GM12801 (cell line): Measurements from ENCODE around the gene PRTN3.

ENCODE experiments used
- TF ChIP-seq, protein P1 (sequence below): IDR thresholded peaks from one replicate; pipeline ENCODE4 v1.5.1; 2011; ENCODE audit warnings: control low read depth; ENCODE audit not compliant: insufficient read length; ENCODE audit errors: extremely low read depth

Gene PRTN3

DNA sequence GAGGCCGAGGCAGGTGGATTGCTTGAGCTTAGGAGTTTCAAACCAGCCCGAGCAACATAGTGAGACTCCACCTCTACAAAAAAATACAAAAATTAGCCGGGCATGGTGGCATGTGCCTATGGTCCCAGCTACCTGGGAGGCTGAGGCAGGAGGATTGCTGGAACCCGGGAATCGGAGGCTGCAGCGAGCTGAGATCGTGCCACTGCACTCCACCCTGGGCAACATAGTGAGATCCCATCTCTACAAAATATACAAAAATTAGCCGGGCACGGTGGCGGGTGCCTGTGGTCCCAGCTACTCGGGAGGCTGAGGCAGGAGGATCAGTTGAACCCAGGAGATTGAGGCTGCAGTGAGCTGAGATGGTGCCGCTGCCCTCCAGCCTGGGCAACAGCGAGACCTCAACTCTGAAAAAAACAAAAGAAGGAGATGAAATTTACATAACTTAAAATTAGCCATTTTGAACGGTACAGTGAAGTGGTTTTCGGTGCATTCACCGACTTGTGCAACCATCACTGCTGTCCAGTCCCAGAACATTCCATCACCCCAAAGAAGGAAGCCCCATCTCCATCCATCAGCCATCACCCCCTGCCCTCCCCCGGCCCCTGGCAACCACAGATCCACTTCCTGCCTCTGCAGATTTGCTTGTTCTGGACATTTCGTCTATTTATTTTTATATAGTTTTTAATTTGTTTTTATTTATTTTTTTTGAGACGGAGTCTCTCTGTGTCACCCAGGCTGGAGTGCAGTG, 14.7 kb upstream of the PRTN3 start:
- TF ChIP-seq, protein P1, sequence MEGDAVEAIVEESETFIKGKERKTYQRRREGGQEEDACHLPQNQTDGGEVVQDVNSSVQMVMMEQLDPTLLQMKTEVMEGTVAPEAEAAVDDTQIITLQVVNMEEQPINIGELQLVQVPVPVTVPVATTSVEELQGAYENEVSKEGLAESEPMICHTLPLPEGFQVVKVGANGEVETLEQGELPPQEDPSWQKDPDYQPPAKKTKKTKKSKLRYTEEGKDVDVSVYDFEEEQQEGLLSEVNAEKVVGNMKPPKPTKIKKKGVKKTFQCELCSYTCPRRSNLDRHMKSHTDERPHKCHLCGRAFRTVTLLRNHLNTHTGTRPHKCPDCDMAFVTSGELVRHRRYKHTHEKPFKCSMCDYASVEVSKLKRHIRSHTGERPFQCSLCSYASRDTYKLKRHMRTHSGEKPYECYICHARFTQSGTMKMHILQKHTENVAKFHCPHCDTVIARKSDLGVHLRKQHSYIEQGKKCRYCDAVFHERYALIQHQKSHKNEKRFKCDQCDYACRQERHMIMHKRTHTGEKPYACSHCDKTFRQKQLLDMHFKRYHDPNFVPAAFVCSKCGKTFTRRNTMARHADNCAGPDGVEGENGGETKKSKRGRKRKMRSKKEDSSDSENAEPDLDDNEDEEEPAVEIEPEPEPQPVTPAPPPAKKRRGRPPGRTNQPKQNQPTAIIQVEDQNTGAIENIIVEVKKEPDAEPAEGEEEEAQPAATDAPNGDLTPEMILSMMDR = no peak

DNA sequence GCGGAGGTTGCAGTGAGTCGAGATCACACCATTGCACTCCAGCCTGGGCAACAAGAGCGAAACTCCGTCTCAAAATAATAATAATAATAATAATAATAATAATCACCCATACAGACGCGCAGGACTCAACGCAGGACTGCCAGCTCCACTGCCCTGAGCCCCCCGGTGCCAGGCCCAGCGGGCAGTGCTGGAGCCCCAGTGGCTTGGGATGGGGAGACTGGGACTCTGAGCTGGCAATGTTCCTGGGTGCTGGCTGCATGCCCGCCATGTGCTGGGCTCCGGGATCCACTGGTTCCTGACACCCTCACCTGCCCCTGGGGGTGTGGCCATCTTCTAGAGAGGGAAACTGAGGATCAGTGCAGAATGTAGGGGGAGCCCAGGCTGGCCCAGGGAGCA, 13.5 kb upstream of the PRTN3 start:
- TF ChIP-seq, protein P1 = no peak

DNA sequence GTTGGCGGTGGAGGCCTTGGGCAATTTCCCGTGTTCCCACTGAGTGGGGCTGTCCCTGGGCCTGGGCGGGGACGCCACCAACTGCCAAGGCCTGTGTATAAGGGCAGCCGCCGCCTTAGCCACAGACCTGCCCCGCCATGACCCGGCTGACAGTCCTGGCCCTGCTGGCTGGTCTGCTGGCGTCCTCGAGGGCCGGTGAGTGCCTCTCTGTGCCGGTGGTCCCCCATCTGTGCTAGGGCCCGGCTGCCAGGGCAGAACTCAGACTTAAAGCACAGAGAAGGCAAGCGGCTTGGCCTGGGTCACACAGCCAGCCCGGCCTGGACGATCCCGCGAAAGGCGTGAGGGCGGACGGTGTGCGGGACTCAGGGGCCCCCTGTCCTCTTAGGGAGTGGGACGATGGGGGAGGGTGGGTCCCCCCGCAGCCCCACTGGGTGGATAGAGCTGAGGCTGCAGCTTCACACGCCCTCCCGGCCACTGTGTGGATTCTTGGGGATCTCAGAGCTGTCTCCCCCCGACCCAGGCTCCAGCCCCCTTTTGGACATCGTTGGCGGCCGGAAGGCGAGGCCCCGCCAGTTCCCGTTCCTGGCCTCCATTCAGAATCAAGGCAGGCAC, 13.0 kb upstream of the PRTN3 start, which contains the start of gene AZU1:
TSS of gene AZU1 (plus strand) at position 128 of the 612 bp plus-strand sequence. CDS start at position 138, 10 bp downstream.
- TF ChIP-seq, protein P1 = no peak

DNA sequence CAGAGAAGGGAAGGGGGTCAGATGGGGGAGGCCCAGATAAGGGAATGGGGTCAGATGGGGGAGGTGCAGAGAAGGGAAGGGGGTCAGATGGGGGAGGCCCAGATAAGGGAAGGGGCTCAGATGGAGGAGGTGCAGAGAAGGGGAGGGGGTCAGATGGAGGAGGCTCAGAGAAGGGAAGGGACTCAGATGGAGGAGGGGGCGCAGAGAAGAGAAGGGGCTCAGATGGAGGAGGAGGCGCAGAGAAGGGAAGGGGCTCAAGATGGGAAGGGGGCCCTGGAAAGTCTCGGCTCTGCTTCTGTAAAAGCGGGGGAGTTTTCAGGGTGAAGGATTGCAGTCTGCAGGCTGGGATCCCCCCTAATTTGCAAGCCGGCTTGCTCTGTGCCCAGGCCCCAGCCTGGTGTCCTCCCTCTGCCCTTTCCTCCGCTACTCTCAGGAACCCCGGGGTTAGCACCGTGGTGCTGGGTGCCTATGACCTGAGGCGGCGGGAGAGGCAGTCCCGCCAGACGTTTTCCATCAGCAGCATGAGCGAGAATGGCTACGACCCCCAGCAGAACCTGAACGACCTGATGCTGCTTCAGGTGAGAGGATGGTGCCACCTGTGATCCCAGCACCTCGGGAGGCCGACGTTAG, 11.6 kb upstream of the PRTN3 start:
- TF ChIP-seq, protein P1 = no peak

DNA sequence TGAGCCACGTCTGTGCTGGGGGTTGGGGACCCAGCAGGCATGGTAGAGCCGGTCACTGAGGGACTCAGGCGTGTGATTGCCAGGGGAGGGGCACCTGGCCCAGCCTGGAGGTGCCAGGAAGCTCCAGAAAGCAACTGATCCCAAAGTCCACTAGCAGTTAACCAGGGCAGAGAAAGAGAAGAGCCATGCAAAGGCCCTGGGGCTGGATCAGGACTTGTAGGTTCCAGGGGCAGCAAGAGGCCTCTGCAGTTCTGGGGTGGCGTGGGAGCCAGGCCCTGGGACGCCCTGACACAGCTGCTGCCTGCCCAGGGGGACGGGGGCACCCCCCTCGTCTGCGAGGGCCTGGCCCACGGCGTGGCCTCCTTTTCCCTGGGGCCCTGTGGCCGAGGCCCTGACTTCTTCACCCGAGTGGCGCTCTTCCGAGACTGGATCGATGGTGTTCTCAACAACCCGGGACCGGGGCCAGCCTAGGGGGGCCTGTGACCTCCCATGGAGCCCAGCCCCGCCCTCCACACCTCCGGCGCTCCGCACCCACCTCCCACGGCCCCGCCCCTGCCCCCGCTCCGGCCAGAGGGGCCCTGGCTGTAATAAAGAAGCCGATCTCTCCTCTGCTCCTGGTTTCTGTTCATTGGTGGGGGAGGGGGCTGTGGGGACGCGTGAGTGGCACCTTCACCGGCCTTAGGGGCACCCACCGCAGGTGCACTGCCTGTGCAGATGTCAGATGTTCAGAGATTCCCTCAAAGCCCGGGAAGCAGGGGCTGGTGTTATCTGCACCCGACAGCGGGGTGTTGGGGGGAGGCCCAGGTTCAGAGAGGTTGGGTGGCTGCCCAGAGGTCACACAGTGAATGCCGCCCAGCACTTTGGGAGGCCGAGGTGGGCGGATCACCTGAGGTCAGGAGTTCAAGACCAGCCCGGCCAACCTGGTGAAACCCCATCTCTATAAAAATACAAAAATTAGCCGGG, 9.1 kb upstream of the PRTN3 start:
- TF ChIP-seq, protein P1 = no peak

DNA sequence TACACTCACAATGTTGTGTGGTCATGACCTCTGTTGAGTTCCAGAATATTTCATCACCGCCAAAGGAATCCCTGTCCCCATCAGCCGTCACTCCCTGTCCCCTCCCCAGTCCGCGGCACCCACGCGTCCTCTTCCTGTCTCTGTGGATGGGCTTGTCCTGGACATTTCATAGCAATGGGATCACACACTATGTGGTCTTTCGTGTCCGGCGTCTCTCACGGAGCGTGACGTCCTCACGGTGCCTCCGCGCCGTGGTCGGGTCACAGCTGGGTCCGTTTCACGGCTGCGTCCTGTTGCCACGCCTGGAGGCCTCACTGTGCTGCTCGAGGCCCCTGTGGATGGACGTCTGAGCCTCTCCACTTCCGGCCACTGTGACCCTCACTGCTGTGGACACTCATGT, 6.6 kb upstream of the PRTN3 start:
- TF ChIP-seq, protein P1 = no peak
